ENCODE data around the gene TSEN2. TPM values are rescaled to one million over a fixed set of nuclear protein-coding genes. Genes with fewer than 3 reads are reported as not detected.

The TSEN2 gene
- total RNA-seq, 1 experiment from 2014 or later: 22.0 TPM

- no peaks in the 10 kb centered on the region for H3K27me3 ChIP-seq (ENCODE audit: control insufficient read depth, insufficient read depth, low read length)
- ChIA-PET CTCF (no interaction called here), POLR2A (no interaction called here)
- H3K36me3 ChIP-seq (ENCODE audit: control insufficient read depth, insufficient read depth, low read length): no peaks in the 10 kb centered on the region
- TF ChIP-seq POLR2AphosphoS5 (IDR thresholded peaks at IDR 0.05; ENCODE audit: low read depth, low read length) (no peak), TCF7L2 (IDR thresholded peaks at IDR 0.05; ENCODE audit: low read depth, low read length) (no peak), REST (IDR thresholded peaks at IDR 0.05; ENCODE audit: insufficient read depth in 1 of 2, low read depth in 2 of 2, low read length in 1 of 2) (no peak), SIN3A (IDR thresholded peaks at IDR 0.05; ENCODE audit: borderline replicate concordance, insufficient read depth, low read depth, low read length) (no peak)
- no peak for DNase-seq (ENCODE audit: low read depth, low spot score)
- H3K27ac ChIP-seq (ENCODE audit: low read length): peak overlapping the region; percentile 92
- H3K4me1 ChIP-seq (ENCODE audit: control insufficient read depth, insufficient read depth, low read length): peaks cover 27% of the 10 kb centered on the region
- BruUV-seq (replicated peaks): no TSS peak
- H3K4me3 ChIP-seq (ENCODE audit: low read depth in 2 of 2, low read length in 2 of 2): no peak overlapping the region
- intact Hi-C loops (cut with micrococcal nuclease; ENCODE audit: unreplicated experiment) (loop anchor here (10.0 kb wide), 2 partner anchors 72 to 182 kb away; no protein-coding TSS in a partner anchor), in situ Hi-C loops (cut with HindIII; ENCODE audit: low pct_unique_long_range_greater_than_20kb, low sequenced_read_pairs) (no loop called here)
- no peaks in the 10 kb centered on the region for H3K9me3 ChIP-seq (ENCODE audit: control insufficient read depth, insufficient read depth, low read depth, low read length)
- no peak for ATAC-seq
These were observed 7.9 kb upstream of the TSEN2 start for GRCh38 chr3:12476238-12476897.

- TF ChIP-seq TCF7L2 (IDR thresholded peaks at IDR 0.05; ENCODE audit: low read depth, low read length): no peak
- TF ChIP-seq CTCF (IDR thresholded peaks at IDR 0.05): no peak
- no peak for TF ChIP-seq SIN3A (IDR thresholded peaks at IDR 0.05; ENCODE audit: borderline replicate concordance, insufficient read depth, low read depth, low read length)
- no peak for TF ChIP-seq REST (IDR thresholded peaks at IDR 0.05; ENCODE audit: insufficient read depth in 1 of 2, low read depth in 2 of 2, low read length in 1 of 2)
- TF ChIP-seq POLR2AphosphoS5 (IDR thresholded peaks at IDR 0.05; ENCODE audit: low read depth, low read length): no peak
- Histone ChIP-seq H3K4me1 (ENCODE audit: control insufficient read depth, insufficient read depth, low read length) (peaks cover 22% of the 10 kb centered on the region), H3K27me3 (ENCODE audit: control insufficient read depth, insufficient read depth, low read length) (no peaks in the 10 kb centered on the region), H3K27ac (ENCODE audit: low read length) (peak overlapping the region; percentile 92), H3K4me3 (ENCODE audit: low read depth in 2 of 2, low read length in 2 of 2) (no peak overlapping the region), H3K9me3 (ENCODE audit: control insufficient read depth, insufficient read depth, low read depth, low read length) (no peaks in the 10 kb centered on the region), H3K36me3 (ENCODE audit: control insufficient read depth, insufficient read depth, low read length) (no peaks in the 10 kb centered on the region)
- DNase-seq (ENCODE audit: low read depth, low spot score): no peak
- POLR2A ChIA-PET: no interaction called here
- intact Hi-C loops (cut with micrococcal nuclease; ENCODE audit: unreplicated experiment) (loop anchor here (10.0 kb wide), 2 partner anchors 72 to 182 kb away; no protein-coding TSS in a partner anchor), in situ Hi-C loops (cut with HindIII; ENCODE audit: low pct_unique_long_range_greater_than_20kb, low sequenced_read_pairs) (no loop called here)
- BruUV-seq (replicated peaks): no TSS peak
- no peak for ATAC-seq
- CTCF ChIA-PET: no interaction called here
These were observed 7.0 kb upstream of the TSEN2 start for GRCh38 chr3:12477256-12477655.
